Activated effector memory CD4-positive, alpha-beta T cell treated with Interleukin-2 at 50 U/mL for 16 hours (primary cell): ENCODE measurements around the gene TEX11.
A peak's percentile ranks its signal among the peaks of the same experiment; 100 is the strongest.
"Not testable (repeated sequence)": the region's sequence is repeated elsewhere in the genome, so short reads cannot be mapped to it uniquely, and the experiment has no call there.

Experiments used
- DNase-seq: peaks from one replicate; pipeline ENCODE4 v3.0.0-alpha.2; 2020

Gene TEX11

GRCh38 chrX:70908541-70908940 lies at the start of gene TEX11:
Gene TEX11, minus strand, starts transcription at chrX:70908711. Its CDS starts 922 bp downstream, at chrX:70907789.
- DNase-seq = no peak

GRCh38 chrX:70954871-70955270 lies 46.4 kb upstream of the TEX11 start:
- no peak for DNase-seq

GRCh38 chrX:70924294-70924911 lies 15.9 kb upstream of the TEX11 start:
- no peak for DNase-seq

- DNase-seq = no peak
These were observed 14.4 kb upstream of the TEX11 start for GRCh38 chrX:70922774-70923473.

- DNase-seq = no peak
These were observed 13.3 kb upstream of the TEX11 start for GRCh38 chrX:70921709-70922352.

- no peak for DNase-seq
These were observed 8.2 kb upstream of the TEX11 start for GRCh38 chrX:70916754-70917153.

GRCh38 chrX:70907900-70908299 lies 611 bp downstream of the TEX11 start:
- no peak for DNase-seq

- no peak for DNase-seq
These were observed 7.0 kb downstream of the TEX11 start for GRCh38 chrX:70901465-70901864.

GRCh38 chrX:70890441-70890840 lies 18.1 kb downstream of the TEX11 start:
- not testable (repeated sequence) for DNase-seq

GRCh38 chrX:70878902-70879301 lies 29.6 kb downstream of the TEX11 start:
- no peak for DNase-seq

GRCh38 chrX:70852294-70852693 lies 56.2 kb downstream of the TEX11 start:
- no peak for DNase-seq

GRCh38 chrX:70844081-70844480 lies 64.4 kb downstream of the TEX11 start:
- DNase-seq = not testable (repeated sequence)

- DNase-seq = not testable (repeated sequence)
These were observed 64.9 kb downstream of the TEX11 start for GRCh38 chrX:70843620-70844019.

- DNase-seq = no peak
These were observed 73.9 kb downstream of the TEX11 start for GRCh38 chrX:70834589-70834988.

- DNase-seq = no peak
These were observed 81.8 kb downstream of the TEX11 start for GRCh38 chrX:70826715-70827114.

- no peak for DNase-seq
These were observed 83.1 kb downstream of the TEX11 start for GRCh38 chrX:70825366-70825765.

GRCh38 chrX:70808942-70809940 lies 99.3 kb downstream of the TEX11 start:
- no peak for DNase-seq

- no peak for DNase-seq
These were observed 102.4 kb downstream of the TEX11 start for GRCh38 chrX:70806081-70806480.

- DNase-seq = not testable (repeated sequence)
These were observed 111.8 kb downstream of the TEX11 start for GRCh38 chrX:70796742-70797141.

GRCh38 chrX:70774223-70774622 lies 134.3 kb downstream of the TEX11 start:
- no peak for DNase-seq

GRCh38 chrX:70769659-70770227 lies 138.8 kb downstream of the TEX11 start:
- DNase-seq = no peak

- no peak for DNase-seq
These were observed 146.2 kb downstream of the TEX11 start for GRCh38 chrX:70762285-70762684.

GRCh38 chrX:70755850-70756249 lies 152.7 kb downstream of the TEX11 start:
- DNase-seq = peak; percentile 56
